ENCODE results near the gene C6orf62. TPM values are rescaled to one million over a fixed set of nuclear protein-coding genes. Genes with fewer than 3 reads are reported as not detected.

C6orf62 gene
- total RNA-seq, 2 experiments from 2014 or later = 103 to 106 TPM

GRCh38 chr6:24763578-24763977, 44.6 kb upstream of the C6orf62 start:
- POLR2A ChIA-PET = no interaction called here
- no peaks in the 10 kb centered on the region for H3K27me3 Mint-ChIP-seq
- no peaks in the 10 kb centered on the region for H3K36me3 Mint-ChIP-seq (ENCODE audit: low read depth)
- TF ChIP-seq CTCF (IDR thresholded peaks at IDR 0.05) = no peak
- DNase-seq (no peak), ATAC-seq (no peak)
- no peak overlapping the region for H3K4me3 Mint-ChIP-seq
- no peak overlapping the region for H3K27ac Mint-ChIP-seq
- intact Hi-C loops (cut with micrococcal nuclease) = no loop called here
- no peaks in the 10 kb centered on the region for H3K9me3 Mint-ChIP-seq
- CTCF ChIA-PET = no interaction called here
- peaks cover 7% of the 10 kb centered on the region for H3K4me1 Mint-ChIP-seq (ENCODE audit: low read depth)

DNA sequence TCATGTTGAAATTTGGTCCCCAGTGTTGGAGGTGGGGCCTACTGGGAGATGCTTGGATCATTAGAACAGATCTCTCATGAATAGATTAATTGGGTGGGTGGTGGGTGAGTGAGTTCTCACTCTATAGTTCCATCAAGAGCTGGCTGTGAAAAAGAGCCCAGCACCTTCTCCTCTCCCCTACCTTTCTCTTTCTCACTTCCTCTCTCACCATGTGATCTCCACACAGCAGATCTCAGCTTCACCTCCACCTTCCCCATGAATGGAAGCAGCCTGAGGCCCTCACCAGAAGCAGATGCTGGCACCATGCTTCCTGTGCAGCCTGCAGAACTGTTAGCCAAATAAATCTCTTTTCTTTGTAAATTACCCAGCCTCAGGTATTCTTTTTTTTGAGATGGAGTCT, 42.9 kb upstream of the C6orf62 start:
- no peak for TF ChIP-seq CTCF (IDR thresholded peaks at IDR 0.05)
- intact Hi-C loops (cut with micrococcal nuclease) = no loop called here
- CTCF ChIA-PET = interaction anchor here (3.2 kb wide), 1 partner anchor 180 kb away, joined by 10 read pairs; no protein-coding TSS in a partner anchor

DNA sequence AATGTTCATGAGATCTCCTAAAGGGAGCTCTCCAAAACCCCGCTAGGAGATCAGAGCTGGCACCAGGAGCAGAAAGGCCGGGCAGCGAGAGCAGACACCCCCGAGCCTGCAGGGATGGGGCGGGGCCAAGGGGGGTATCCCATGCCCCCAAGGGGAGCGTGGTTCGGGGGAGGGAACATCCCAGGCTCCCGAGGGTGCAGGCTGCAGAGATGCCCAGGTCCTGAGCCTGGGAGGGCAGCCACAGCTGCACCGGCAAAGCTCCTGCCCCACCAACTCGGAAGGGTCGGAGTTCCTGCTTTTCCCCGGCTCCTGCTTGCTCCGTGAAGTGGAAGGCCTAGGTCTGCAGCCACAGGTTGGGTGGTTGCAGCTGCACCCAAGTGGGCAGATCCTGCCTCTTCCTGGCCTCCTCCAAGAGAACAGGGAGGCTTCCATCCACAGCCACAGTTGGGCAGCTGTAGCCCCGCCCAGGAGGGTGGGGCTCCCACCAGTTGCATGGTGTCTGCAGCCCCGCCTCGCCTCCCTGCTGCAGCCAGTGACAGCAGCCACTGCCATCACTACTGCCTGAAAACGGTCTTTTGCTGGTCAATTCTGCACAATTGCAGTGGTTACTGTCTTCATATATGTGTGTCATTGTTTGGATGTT, 42.4 kb upstream of the C6orf62 start:
- Mint-ChIP-seq H3K4me1 (ENCODE audit: low read depth) (peaks cover 7% of the 10 kb centered on the region), H3K36me3 (ENCODE audit: low read depth) (no peaks in the 10 kb centered on the region), H3K9me3 (no peaks in the 10 kb centered on the region), H3K27ac (no peak overlapping the region), H3K4me3 (no peak overlapping the region), H3K27me3 (no peaks in the 10 kb centered on the region)
- ATAC-seq (peak; percentile 56), DNase-seq (peak; percentile 17)
- intact Hi-C loops (cut with micrococcal nuclease) = no loop called here
- ChIA-PET CTCF (interaction anchor here (3.2 kb wide), 1 partner anchor 180 kb away, joined by 10 read pairs; no protein-coding TSS in a partner anchor), POLR2A (interaction anchor here (1.0 kb wide), 1 partner anchor 40 kb away, joined by 3 read pairs; no protein-coding TSS in a partner anchor)
- no peak for TF ChIP-seq CTCF (IDR thresholded peaks at IDR 0.05)

More for the DNA sequence above, 42.9 kb upstream of the C6orf62 start:
- Mint-ChIP-seq H3K4me1 (ENCODE audit: low read depth) (peaks cover 7% of the 10 kb centered on the region), H3K27ac (no peak overlapping the region), H3K36me3 (ENCODE audit: low read depth) (no peaks in the 10 kb centered on the region), H3K9me3 (no peaks in the 10 kb centered on the region), H3K4me3 (no peak overlapping the region), H3K27me3 (no peaks in the 10 kb centered on the region)
- no peak for ATAC-seq
- POLR2A ChIA-PET = interaction anchor here (1.0 kb wide), 1 partner anchor 40 kb away, joined by 3 read pairs; no protein-coding TSS in a partner anchor
- DNase-seq = no peak

GRCh38 chr6:24760210-24760609, 41.3 kb upstream of the C6orf62 start:
- ChIA-PET POLR2A (no interaction called here), CTCF (interaction anchor here (2.5 to 3.2 kb wide), 2 partner anchors 27 to 179 kb away, joined by 6 to 10 read pairs; no protein-coding TSS in a partner anchor)
- ATAC-seq (no peak), DNase-seq (no peak)
- no peaks in the 10 kb centered on the region for H3K36me3 Mint-ChIP-seq (ENCODE audit: low read depth)
- H3K27ac Mint-ChIP-seq = no peak overlapping the region
- H3K27me3 Mint-ChIP-seq = no peaks in the 10 kb centered on the region
- H3K4me3 Mint-ChIP-seq = no peak overlapping the region
- no peaks in the 10 kb centered on the region for H3K9me3 Mint-ChIP-seq
- no peak for TF ChIP-seq CTCF (IDR thresholded peaks at IDR 0.05)
- intact Hi-C loops (cut with micrococcal nuclease) = no loop called here
- peaks cover 6% of the 10 kb centered on the region for H3K4me1 Mint-ChIP-seq (ENCODE audit: low read depth)

DNA sequence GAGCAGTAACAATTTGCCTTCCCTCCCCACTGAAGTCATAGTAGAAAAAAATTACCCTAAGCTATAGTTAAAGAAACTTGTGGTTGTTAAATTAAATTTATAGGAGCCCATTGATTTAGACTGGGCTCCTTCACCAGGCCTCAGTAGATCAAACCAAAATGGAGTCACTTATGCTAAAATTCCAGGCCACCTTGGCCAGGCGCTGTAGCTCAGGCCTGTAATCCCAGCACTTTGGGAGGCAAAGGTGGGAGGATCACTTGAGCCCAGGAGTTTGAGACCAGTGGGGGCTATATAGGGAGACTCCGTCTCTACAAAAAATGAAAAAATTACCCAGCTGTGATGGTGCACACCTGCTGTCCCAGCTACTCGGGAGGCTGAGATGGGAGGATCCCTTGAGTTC, 40.8 kb upstream of the C6orf62 start:
- H3K27me3 Mint-ChIP-seq = no peaks in the 10 kb centered on the region
- intact Hi-C loops (cut with micrococcal nuclease) = no loop called here
- no peaks in the 10 kb centered on the region for H3K36me3 Mint-ChIP-seq (ENCODE audit: low read depth)
- H3K4me3 Mint-ChIP-seq = no peak overlapping the region
- ChIA-PET POLR2A (no interaction called here), CTCF (interaction anchor here (2.5 to 3.2 kb wide), 2 partner anchors 26 to 178 kb away, joined by 6 to 10 read pairs; no protein-coding TSS in a partner anchor)
- H3K9me3 Mint-ChIP-seq = no peaks in the 10 kb centered on the region
- ATAC-seq (no peak), DNase-seq (no peak)
- peaks cover 4% of the 10 kb centered on the region for H3K4me1 Mint-ChIP-seq (ENCODE audit: low read depth)
- TF ChIP-seq CTCF (IDR thresholded peaks at IDR 0.05) = no peak
- H3K27ac Mint-ChIP-seq = no peak overlapping the region

Data from activated CD8-positive, alpha-beta T cell treated with anti-CD3 and anti-CD28 coated beads for 36 hours (primary cell).